Prostate gland (tissue), 2 donors: ENCODE measurements around the gene SACM1L. TPM values are rescaled to one million over a fixed set of nuclear protein-coding genes. Genes with fewer than 3 reads are reported as not detected.
A peak's percentile ranks its signal among the peaks of the same experiment; 100 is the strongest.

ENCODE experiments used
- DNase-seq: peaks from one replicate; pipeline ENCODE4 v3.0.0-alpha.2; 2019; ENCODE audit warnings: low spot score
- H3K27ac ChIP-seq, 2 donors: fragments of 200-600 bp; sonication (generic); 2 replicates each; pipeline ENCODE4 v1.5.1; 2017 to 2019
- H3K27me3 ChIP-seq: fragments of 200-600 bp; sonication (generic); replicated peaks from 2 replicates; pipeline ENCODE4 v1.5.1; 2019; ENCODE audit not compliant: insufficient read depth
- H3K36me3 ChIP-seq, 2 donors: fragments of 200-600 bp; sonication (generic); 1 replicate in 1 of 2; 2 replicates in 1 of 2; pipeline versions ENCODE4 v1.5.1 to v1.8.1; 2017 to 2019
- H3K4me1 ChIP-seq: fragments of 200-600 bp; sonication (generic); replicated peaks from 2 replicates; pipeline ENCODE4 v1.5.1; 2019
- H3K4me3 ChIP-seq, 2 donors: fragments of 200-600 bp; sonication (generic); 2 replicates each; pipeline ENCODE4 v1.5.1; 2017 to 2019
- H3K9me3 ChIP-seq: fragments of 200-600 bp; sonication (generic); 2 replicates; pipeline ENCODE4 v1.5.1; 2017
- CTCF ChIP-seq, 4 experiments: fragments of 200-600 bp in 2 of 4; fragments of 450-650 bp in 2 of 4; sonication (generic) in 2 of 4; IDR thresholded peaks; 1 replicate in 3 of 4; 2 replicates in 1 of 4; pipeline ENCODE4 v1.5.1; 2016 to 2019; ENCODE audit warnings: antibody characterized with exemption in 4 of 4, mild to moderate bottlenecking in 2 of 4, moderate library complexity in 2 of 4
- POLR2A ChIP-seq: fragments of 450-650 bp; IDR thresholded peaks from one replicate; pipeline ENCODE4 v1.6.1; 2016; ENCODE audit warnings: antibody characterized with exemption, mild to moderate bottlenecking
- POLR2AphosphoS5 ChIP-seq: sonication (generic); formaldehyde crosslinking; IDR thresholded peaks from one replicate; pipeline ENCODE4 v1.6.1; 2017; ENCODE audit warnings: antibody characterized with exemption
- WGBS: methylation state at CpG from one replicate; pipeline ENCODE4 v1.1.5; 2018; 5-methylcytosine and 5-hydroxymethylcytosine counted together
- intact Hi-C: fragments of 100-400 bp; cut with DNase I; formaldehyde crosslinking; loops from one replicate; pipeline ENCODE4 v1.14.2; 2022
- total RNA-seq, 2 donors: library from RNA; depleted of rRNA; stranded (reverse); fragments of >200 nt; gene quantifications; one replicate each; pipeline ENCODE4 v1.1.0, GENCODE V29; 2016

The SACM1L gene
- total RNA-seq, 2 donors from 2014 or later = 56.6 to 62.8 TPM

GRCh38 chr3:45659661-45660566 lies 29.3 kb upstream of the SACM1L start:
- no peak for TF ChIP-seq POLR2A
- peak; percentile 68 to 85 (median 78) for TF ChIP-seq CTCF (IDR thresholded peaks at IDR 0.05)
- peak; percentile 23 for TF ChIP-seq POLR2AphosphoS5
- intact Hi-C loops = loop anchor here (2.0 to 10.0 kb wide), 3 partner anchors 149 to 623 kb away; partner anchors contain the start of gene TMEM158
- Histone ChIP-seq H3K27ac (peak overlapping the region; percentile 28 to 51), H3K36me3 (no peaks in the 10 kb centered on the region), H3K9me3 (no peaks in the 10 kb centered on the region), H3K4me3 (no peak overlapping the region), H3K27me3 (no peaks in the 10 kb centered on the region), H3K4me1 (peaks cover 6% of the 10 kb centered on the region)
- peak; percentile 67 for DNase-seq
- WGBS = 61% methylated on average over 19 of the region's 19 CpGs

GRCh38 chr3:45660567-45660901 lies 28.7 kb upstream of the SACM1L start:
- TF ChIP-seq CTCF (IDR thresholded peaks at IDR 0.05) (no peak), POLR2AphosphoS5 (no peak), POLR2A (no peak)
- no peak for DNase-seq
- Histone ChIP-seq H3K27ac (peak overlapping the region in 1 of 2 donors; percentile 51), H3K4me1 (peaks cover 6% of the 10 kb centered on the region), H3K27me3 (no peaks in the 10 kb centered on the region), H3K36me3 (no peaks in the 10 kb centered on the region), H3K9me3 (no peaks in the 10 kb centered on the region), H3K4me3 (no peak overlapping the region)
- WGBS = 95% methylated on average over 11 of the region's 11 CpGs
- intact Hi-C loops = loop anchor here (2.0 to 10.0 kb wide), 2 partner anchors 150 to 436 kb away; partner anchors contain the start of gene TMEM158

GRCh38 chr3:45664578-45664977 lies 24.6 kb upstream of the SACM1L start:
- peak overlapping the region; percentile 20 to 35 for H3K4me3 ChIP-seq
- intact Hi-C loops = loop anchor here (10.0 kb wide), 1 partner anchor 440 kb away; the partner anchor contains the start of gene TMEM158
- peak; percentile 74 for DNase-seq
- no peaks in the 10 kb centered on the region for H3K36me3 ChIP-seq
- peak; percentile 63 for TF ChIP-seq POLR2AphosphoS5
- TF ChIP-seq POLR2A = no peak
- peak in 2 of 4 experiments; percentile 11 to 19 for TF ChIP-seq CTCF (IDR thresholded peaks at IDR 0.05)
- peaks cover 6% of the 10 kb centered on the region for H3K4me1 ChIP-seq
- no peaks in the 10 kb centered on the region for H3K27me3 ChIP-seq
- 12% methylated on average over 10 of the region's 10 CpGs for WGBS
- H3K9me3 ChIP-seq = no peaks in the 10 kb centered on the region
- H3K27ac ChIP-seq = peak overlapping the region; percentile 60 to 63

- no peaks in the 10 kb centered on the region for H3K27me3 ChIP-seq
- H3K36me3 ChIP-seq = no peaks in the 10 kb centered on the region
- TF ChIP-seq POLR2A (no peak), POLR2AphosphoS5 (peak; percentile 74), CTCF (IDR thresholded peaks at IDR 0.05) (peak in 3 of 4 experiments; percentile 60 to 75 (median 72))
- H3K4me3 ChIP-seq = peak overlapping the region in 1 of 2 donors; percentile 35
- intact Hi-C loops = loop anchor here (10.0 kb wide), 1 partner anchor 440 kb away; the partner anchor contains the start of gene TMEM158
- no peaks in the 10 kb centered on the region for H3K9me3 ChIP-seq
- peak overlapping the region; percentile 60 to 63 for H3K27ac ChIP-seq
- 51% methylated on average over 9 of the region's 9 CpGs for WGBS
- H3K4me1 ChIP-seq = peaks cover 6% of the 10 kb centered on the region
- DNase-seq = peak; percentile 83
Observed at GRCh38 chr3:45665101-45665572, 24.1 kb upstream of the SACM1L start.
